ENCODE measurements around the gene MAP2K4.

The MAP2K4 gene

GRCh38 chr17:12178644-12179330 lies 158.1 kb downstream of the MAP2K4 start:
- no peak for DNase-seq

GRCh38 chr17:12180644-12181261 lies 160.1 kb downstream of the MAP2K4 start:
- peak in 1 of 2 experiments; percentile 23 for DNase-seq

GRCh38 chr17:12187658-12188057 lies 167.0 kb downstream of the MAP2K4 start:
- DNase-seq: no peak

- no peak for DNase-seq
Observed at GRCh38 chr17:12193144-12193735, 172.6 kb downstream of the MAP2K4 start.

All from NCI-H1930 (cell line).